Natural killer cell (primary cell): Measurements from ENCODE around the gene PET100. TPM values are rescaled to one million over a fixed set of nuclear protein-coding genes. Genes with fewer than 3 reads are reported as not detected.

ENCODE experiments used
- ATAC-seq, 3 donors: fragments of 150-1000 bp in 2 of 3; fragments of 200-7000 bp in 1 of 3; cut with Tn5 transposase; 1 replicate in 1 of 3; 2 replicates in 2 of 3; pipeline ENCODE4 v1.10.0; 2021; ENCODE audit warnings: mild to moderate bottlenecking in 2 of 3, moderate library complexity in 2 of 3
- DNase-seq, 2 donors: peaks; one replicate each; pipeline versions ENCODE4 v3.0.0 to v3.0.0-alpha.2; 2013 to 2021; ENCODE audit warnings: mixed read lengths in 1 of 2
- H3K27ac ChIP-seq: one replicate; pipeline ENCODE4 v1.5.1; 2013; ENCODE audit warnings: mild to moderate bottlenecking, low read length
- H3K27me3 ChIP-seq: one replicate; pipeline ENCODE4 v1.6.1; 2013; ENCODE audit warnings: low read length; ENCODE audit not compliant: control insufficient read depth, insufficient read depth
- H3K36me3 ChIP-seq: one replicate; pipeline ENCODE4 v1.6.1; 2013; ENCODE audit warnings: low read length; ENCODE audit not compliant: control insufficient read depth, insufficient read depth
- H3K4me1 ChIP-seq: one replicate; pipeline ENCODE4 v1.6.1; 2013; ENCODE audit warnings: low read length; ENCODE audit not compliant: control insufficient read depth, insufficient read depth
- H3K4me3 ChIP-seq: one replicate; pipeline ENCODE4 v1.5.1; 2013; ENCODE audit warnings: low read length
- H3K9me3 ChIP-seq: one replicate; pipeline ENCODE4 v1.6.1; 2013; ENCODE audit warnings: low read length; ENCODE audit not compliant: control insufficient read depth, insufficient read depth
- H3K27ac Mint-ChIP-seq, 2 donors: one replicate each; pipeline ENCODE4 v1.8.0; 2022; ENCODE audit warnings: mild to moderate bottlenecking in 2 of 2, mixed read lengths in 2 of 2, moderate library complexity in 1 of 2
- H3K27me3 Mint-ChIP-seq, 2 donors: one replicate each; pipeline ENCODE4 v1.8.0; 2022; ENCODE audit warnings: low read depth in 2 of 2, mixed read lengths in 2 of 2
- H3K36me3 Mint-ChIP-seq: one replicate; pipeline ENCODE4 v1.8.0; 2022; ENCODE audit warnings: mixed read lengths
- H3K4me1 Mint-ChIP-seq, 2 donors: one replicate each; pipeline ENCODE4 v1.8.0; 2022; ENCODE audit warnings: mixed read lengths in 2 of 2
- H3K4me3 Mint-ChIP-seq: one replicate; pipeline ENCODE4 v1.8.0; 2022; ENCODE audit warnings: mild to moderate bottlenecking, moderate library complexity, mixed read lengths
- H3K9me3 Mint-ChIP-seq, 2 donors: one replicate each; pipeline ENCODE4 v1.8.0; 2022; ENCODE audit warnings: mixed read lengths in 2 of 2
- WGBS: methylation state at CpG from one replicate; pipeline ENCODE4 v1.1.7; 2013; ENCODE audit warnings: missing lambda C conversion rate; ENCODE audit not compliant: insufficient coverage; 5-methylcytosine and 5-hydroxymethylcytosine counted together
- intact Hi-C: fragments of 100-400 bp; cut with micrococcal nuclease; formaldehyde crosslinking; loops from one replicate; pipeline ENCODE4 v1.14.2; 2022
- total RNA-seq, 4 donors: library from RNA; stranded (reverse); fragments of 120-200 nt in 1 of 4; gene quantifications; one replicate each; pipeline versions ENCODE4 v1.2.3 to v1.2.4, GENCODE V29; 2013 to 2022
- TF ChIP-seq, protein P1 (sequence below): fragments of 200-600 bp; IDR thresholded peaks from one replicate; pipeline ENCODE4 v1.8.0; 2022; ENCODE audit warnings: antibody characterized with exemption

The PET100 gene
- total RNA-seq, 3 donors from 2014 or later (not counting 1 experiment from before 2014, with no cell fraction given) = 92.0 to 139 (median 106) TPM

GRCh38 chr19:7633698-7634097 lies 4.1 kb downstream of the PET100 start, which contains the start of gene PCP2:
Gene PCP2 (minus strand): TSS chr19:7633719. CDS start chr19:7633457, 262 bp downstream.
- H3K27ac Mint-ChIP-seq = peak within 1 kb of the TSS in 1 of 2 donors; percentile 94
- TF ChIP-seq, protein P1, sequence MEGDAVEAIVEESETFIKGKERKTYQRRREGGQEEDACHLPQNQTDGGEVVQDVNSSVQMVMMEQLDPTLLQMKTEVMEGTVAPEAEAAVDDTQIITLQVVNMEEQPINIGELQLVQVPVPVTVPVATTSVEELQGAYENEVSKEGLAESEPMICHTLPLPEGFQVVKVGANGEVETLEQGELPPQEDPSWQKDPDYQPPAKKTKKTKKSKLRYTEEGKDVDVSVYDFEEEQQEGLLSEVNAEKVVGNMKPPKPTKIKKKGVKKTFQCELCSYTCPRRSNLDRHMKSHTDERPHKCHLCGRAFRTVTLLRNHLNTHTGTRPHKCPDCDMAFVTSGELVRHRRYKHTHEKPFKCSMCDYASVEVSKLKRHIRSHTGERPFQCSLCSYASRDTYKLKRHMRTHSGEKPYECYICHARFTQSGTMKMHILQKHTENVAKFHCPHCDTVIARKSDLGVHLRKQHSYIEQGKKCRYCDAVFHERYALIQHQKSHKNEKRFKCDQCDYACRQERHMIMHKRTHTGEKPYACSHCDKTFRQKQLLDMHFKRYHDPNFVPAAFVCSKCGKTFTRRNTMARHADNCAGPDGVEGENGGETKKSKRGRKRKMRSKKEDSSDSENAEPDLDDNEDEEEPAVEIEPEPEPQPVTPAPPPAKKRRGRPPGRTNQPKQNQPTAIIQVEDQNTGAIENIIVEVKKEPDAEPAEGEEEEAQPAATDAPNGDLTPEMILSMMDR = no peak
- intact Hi-C loops = loop anchor here (10.0 kb wide), 1 partner anchor 51 kb away; the partner anchor contains the start of gene TRAPPC5
- H3K27me3 ChIP-seq = no peaks in the 10 kb centered on the region
- no peaks in the 10 kb centered on the region for H3K36me3 Mint-ChIP-seq
- ATAC-seq (no peak), DNase-seq (no peak)
- H3K4me3 Mint-ChIP-seq = peak within 1 kb of the TSS; percentile 56
- H3K4me1 ChIP-seq = peaks cover 45% of the 10 kb centered on the region
- H3K4me3 ChIP-seq = no peak within 1 kb of the TSS
- H3K4me1 Mint-ChIP-seq = peaks cover 28 to 65% of the 10 kb centered on the region in 2 donors
- H3K9me3 ChIP-seq = no peaks in the 10 kb centered on the region
- H3K27ac ChIP-seq = no peak within 1 kb of the TSS
- 60% methylated on average over 2 of the region's 2 CpGs for WGBS
- no peaks in the 10 kb centered on the region for H3K9me3 Mint-ChIP-seq
- H3K36me3 ChIP-seq = peaks cover 2% of the 10 kb centered on the region
- H3K27me3 Mint-ChIP-seq = no peaks in the 10 kb centered on the region

GRCh38 chr19:7635670-7636069 lies 6.1 kb downstream of the PET100 start:
- Mint-ChIP-seq H3K4me1 (peaks cover 17 to 63% of the 10 kb centered on the region in 2 donors), H3K27me3 (no peaks in the 10 kb centered on the region), H3K36me3 (no peaks in the 10 kb centered on the region), H3K27ac (peak overlapping the region; percentile 84 to 94), H3K9me3 (peaks cover 0 to 2% of the 10 kb centered on the region in 2 donors), H3K4me3 (peak overlapping the region; percentile 88)
- H3K27me3 ChIP-seq = no peaks in the 10 kb centered on the region
- TF ChIP-seq, protein P1 = no peak
- 81% methylated on average over 4 of the region's 6 CpGs for WGBS
- no peak overlapping the region for H3K27ac ChIP-seq
- no peak for ATAC-seq
- DNase-seq = no peak
- no peaks in the 10 kb centered on the region for H3K9me3 ChIP-seq
- intact Hi-C loops = loop anchor here (10.0 kb wide), 1 partner anchor 49 kb away; the partner anchor contains the start of gene TRAPPC5
- H3K4me3 ChIP-seq = no peak overlapping the region
- peaks cover 42% of the 10 kb centered on the region for H3K4me1 ChIP-seq
- peaks cover 6% of the 10 kb centered on the region for H3K36me3 ChIP-seq

DNA sequence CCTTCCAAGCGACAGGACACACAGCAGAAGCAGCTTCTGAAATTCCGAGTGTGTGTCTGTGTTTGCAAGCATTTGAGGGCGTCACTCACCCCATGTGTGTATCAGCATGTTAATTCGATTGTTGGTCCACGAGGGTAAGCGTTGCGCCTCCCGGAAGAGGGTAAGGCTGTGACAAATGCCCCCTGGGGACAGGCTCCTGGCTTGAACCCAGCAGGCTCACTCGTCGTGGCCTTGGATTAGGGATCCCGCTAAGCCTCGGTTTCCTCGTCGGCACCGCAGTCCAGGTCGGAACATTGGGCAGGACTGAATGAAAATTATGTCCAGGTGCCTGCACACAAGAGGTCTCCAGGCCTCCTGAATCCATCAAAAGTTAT lies 6.7 kb downstream of the PET100 start:
- peak overlapping the region; percentile 88 for H3K4me3 Mint-ChIP-seq
- peak overlapping the region; percentile 84 to 94 for H3K27ac Mint-ChIP-seq
- no peaks in the 10 kb centered on the region for H3K27me3 Mint-ChIP-seq
- ATAC-seq (no peak), DNase-seq (no peak)
- WGBS = 78% methylated on average over 16 of the region's 16 CpGs
- intact Hi-C loops = loop anchor here (10.0 kb wide), 1 partner anchor 48 kb away; the partner anchor contains the start of gene TRAPPC5
- H3K36me3 Mint-ChIP-seq = no peaks in the 10 kb centered on the region
- Histone ChIP-seq H3K36me3 (peaks cover 6% of the 10 kb centered on the region), H3K4me3 (peak overlapping the region; percentile 78), H3K27ac (peak overlapping the region; percentile 96), H3K4me1 (peaks cover 37% of the 10 kb centered on the region), H3K27me3 (no peaks in the 10 kb centered on the region), H3K9me3 (no peaks in the 10 kb centered on the region)
- peaks cover 0 to 2% of the 10 kb centered on the region in 2 donors for H3K9me3 Mint-ChIP-seq
- TF ChIP-seq, protein P1 = no peak
- H3K4me1 Mint-ChIP-seq = peaks cover 14 to 59% of the 10 kb centered on the region in 2 donors
